ENCODE measurements around the gene RIPPLY3.

The RIPPLY3 gene

DNA sequence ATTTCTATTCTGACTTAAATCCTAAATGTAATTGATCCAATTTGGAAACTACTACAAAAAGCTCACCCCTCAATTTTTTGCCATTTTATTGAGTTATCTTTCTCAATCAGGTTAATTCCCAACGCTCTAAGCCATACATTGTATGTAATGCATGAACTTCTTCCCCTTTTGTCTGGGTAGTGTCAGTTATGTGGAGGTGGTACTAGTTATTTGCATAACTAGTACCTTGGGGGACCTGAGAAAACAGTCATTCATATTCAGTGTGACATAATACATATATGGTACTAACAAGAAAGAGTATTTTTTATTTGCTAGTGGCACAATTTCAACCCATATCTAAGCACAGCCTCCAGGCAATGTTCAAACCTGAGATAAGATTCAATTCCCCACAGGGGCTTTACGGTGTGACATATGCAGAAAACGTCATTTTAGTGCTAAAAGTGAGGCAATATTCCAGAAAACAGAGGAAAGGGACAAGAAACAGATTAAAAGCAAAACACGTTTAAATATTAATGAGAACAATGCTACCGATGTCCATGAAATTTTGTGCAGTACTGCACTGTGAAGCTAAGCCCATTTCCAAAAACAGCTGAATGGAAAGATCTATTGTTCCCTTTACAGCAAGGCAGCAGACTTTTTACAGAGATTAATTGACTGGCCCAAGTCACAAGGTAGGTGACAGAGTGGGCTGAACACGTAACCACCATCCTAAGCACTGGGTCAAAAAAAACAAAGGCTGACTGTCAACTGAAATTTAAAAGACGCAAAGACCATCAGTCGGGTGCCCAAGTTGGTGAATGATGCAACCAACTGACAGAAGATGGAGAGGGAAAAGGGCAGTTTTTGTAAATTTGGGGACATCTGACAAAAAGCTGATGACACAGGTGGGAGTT, 41.4 kb upstream of the RIPPLY3 start:
- no peak for DNase-seq (ENCODE audit: low read depth)
- TF ChIP-seq, protein P1, sequence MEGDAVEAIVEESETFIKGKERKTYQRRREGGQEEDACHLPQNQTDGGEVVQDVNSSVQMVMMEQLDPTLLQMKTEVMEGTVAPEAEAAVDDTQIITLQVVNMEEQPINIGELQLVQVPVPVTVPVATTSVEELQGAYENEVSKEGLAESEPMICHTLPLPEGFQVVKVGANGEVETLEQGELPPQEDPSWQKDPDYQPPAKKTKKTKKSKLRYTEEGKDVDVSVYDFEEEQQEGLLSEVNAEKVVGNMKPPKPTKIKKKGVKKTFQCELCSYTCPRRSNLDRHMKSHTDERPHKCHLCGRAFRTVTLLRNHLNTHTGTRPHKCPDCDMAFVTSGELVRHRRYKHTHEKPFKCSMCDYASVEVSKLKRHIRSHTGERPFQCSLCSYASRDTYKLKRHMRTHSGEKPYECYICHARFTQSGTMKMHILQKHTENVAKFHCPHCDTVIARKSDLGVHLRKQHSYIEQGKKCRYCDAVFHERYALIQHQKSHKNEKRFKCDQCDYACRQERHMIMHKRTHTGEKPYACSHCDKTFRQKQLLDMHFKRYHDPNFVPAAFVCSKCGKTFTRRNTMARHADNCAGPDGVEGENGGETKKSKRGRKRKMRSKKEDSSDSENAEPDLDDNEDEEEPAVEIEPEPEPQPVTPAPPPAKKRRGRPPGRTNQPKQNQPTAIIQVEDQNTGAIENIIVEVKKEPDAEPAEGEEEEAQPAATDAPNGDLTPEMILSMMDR (IDR thresholded peaks at IDR 0.05; ENCODE audit: low read depth, low read length, missing control alignments), result no peak
- H3K4me3 ChIP-seq (ENCODE audit: low read depth, low read length), result peak overlapping the region; percentile 95

DNA sequence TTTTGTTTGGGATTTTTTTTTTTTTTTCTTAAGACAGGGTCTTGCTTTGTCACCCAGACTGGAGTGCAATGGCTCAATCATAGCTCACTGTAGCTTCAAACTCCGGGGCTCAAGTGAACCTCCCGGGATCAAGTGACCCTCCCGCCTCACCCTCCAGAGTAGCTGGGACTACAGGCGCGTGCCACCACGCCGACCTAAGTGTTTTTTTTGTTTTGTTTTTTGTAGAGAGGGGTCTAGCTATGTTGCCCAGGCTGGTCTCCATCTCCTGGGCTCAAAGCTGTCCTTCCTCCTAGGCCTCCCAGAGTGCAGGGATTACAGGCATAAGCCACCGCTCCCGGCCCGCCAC, 40.8 kb upstream of the RIPPLY3 start:
- TF ChIP-seq, protein P1 (IDR thresholded peaks at IDR 0.05; ENCODE audit: low read depth, low read length, missing control alignments), result no peak
- no peak for DNase-seq (ENCODE audit: low read depth)
- peak overlapping the region; percentile 95 for H3K4me3 ChIP-seq (ENCODE audit: low read depth, low read length)

DNA sequence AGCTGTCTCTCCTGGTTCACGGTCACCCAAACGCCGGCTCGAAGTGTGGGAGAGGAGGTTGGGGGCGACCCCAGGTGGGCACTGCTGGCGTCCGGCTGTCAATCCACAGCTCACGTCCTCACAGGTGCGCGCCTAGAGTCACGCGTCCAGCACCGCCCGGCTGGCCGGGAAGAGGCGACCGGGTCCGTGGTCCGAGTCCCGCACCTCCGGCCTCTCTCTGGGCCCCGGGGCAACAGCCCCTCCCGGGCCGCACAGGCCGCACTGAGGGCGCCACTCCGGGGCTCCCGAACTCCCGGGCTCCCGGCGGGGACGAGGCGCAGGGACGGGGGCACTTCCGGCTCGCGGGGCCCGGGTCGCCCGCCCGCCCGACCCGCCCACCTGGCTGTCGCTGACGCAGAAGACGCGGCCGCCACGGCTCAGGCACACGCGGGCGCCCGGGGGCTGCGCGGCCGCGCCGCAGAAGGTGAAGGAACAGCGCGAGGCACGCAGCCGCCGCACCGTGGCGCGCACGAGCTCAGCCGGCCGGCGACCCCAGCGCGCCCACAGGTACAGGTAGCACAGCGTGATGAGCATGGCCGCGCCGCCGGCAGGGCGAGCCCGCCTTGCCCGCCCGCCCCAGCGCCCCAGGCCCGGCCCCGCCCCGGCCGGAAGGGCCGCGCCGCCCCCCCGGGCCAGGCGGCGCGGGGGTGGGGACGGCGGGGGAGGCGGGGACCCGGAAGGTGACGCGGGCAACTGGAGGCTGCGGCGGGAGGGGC, 40.3 kb upstream of the RIPPLY3 start, which contains the start of gene HLCS:
TSS of gene HLCS (minus strand) at position 604 of the 755 bp plus-strand sequence. CDS start at position 573, 31 bp downstream.
- TF ChIP-seq, protein P1 (IDR thresholded peaks at IDR 0.05; ENCODE audit: low read depth, low read length, missing control alignments), result peak; percentile 42
- no peak for DNase-seq (ENCODE audit: low read depth)
- peak within 1 kb of the TSS; percentile 95 for H3K4me3 ChIP-seq (ENCODE audit: low read depth, low read length)

- H3K4me3 ChIP-seq (ENCODE audit: low read depth, low read length), result peak overlapping the region; percentile 57
- DNase-seq (ENCODE audit: low read depth), result no peak
- TF ChIP-seq, protein P1 (IDR thresholded peaks at IDR 0.05; ENCODE audit: low read depth, low read length, missing control alignments), result no peak
Observed at GRCh38 chr21:36966821-36967768, 39.4 kb upstream of the RIPPLY3 start.

DNA sequence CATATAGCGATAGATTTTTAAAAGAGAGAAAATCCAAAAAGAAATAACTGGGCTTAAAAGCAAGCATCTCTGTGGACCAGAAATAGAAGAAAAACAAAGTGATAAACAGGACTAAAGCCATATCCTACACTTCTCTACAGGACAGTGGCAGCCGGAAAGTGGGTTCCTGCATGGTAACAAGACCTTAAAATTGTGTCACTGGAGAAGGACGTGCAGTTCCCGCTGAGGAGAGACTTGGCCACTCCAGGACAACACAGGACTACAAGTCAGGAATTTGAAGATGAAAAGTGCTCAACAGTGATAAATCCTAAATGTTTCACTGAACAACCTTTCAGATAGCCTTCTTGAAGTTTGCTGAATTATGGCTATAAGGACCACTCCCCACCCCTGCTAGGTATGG, 38.1 kb upstream of the RIPPLY3 start:
- no peak for DNase-seq (ENCODE audit: low read depth)
- TF ChIP-seq, protein P1 (IDR thresholded peaks at IDR 0.05; ENCODE audit: low read depth, low read length, missing control alignments), result no peak
- H3K4me3 ChIP-seq (ENCODE audit: low read depth, low read length), result no peak overlapping the region

- H3K4me3 ChIP-seq (ENCODE audit: low read depth, low read length), result no peak overlapping the region
- TF ChIP-seq, protein P1 (IDR thresholded peaks at IDR 0.05; ENCODE audit: low read depth, low read length, missing control alignments), result no peak
- no peak for DNase-seq (ENCODE audit: low read depth)
Observed at GRCh38 chr21:36968976-36969375, 37.5 kb upstream of the RIPPLY3 start.

Measured in GM12864 (cell line).